MM.1S (cell line): Measurements from ENCODE around the gene MBD3L2.
"Not testable (repeated sequence)": the region's sequence is repeated elsewhere in the genome, so short reads cannot be mapped to it uniquely, and the experiment has no call there.

Experiments used
- CTCF ChIP-seq: fragments of 300-600 bp; sonication (generic); IDR thresholded peaks from 2 replicates; pipeline ENCODE4 v1.5.1; 2016; ENCODE audit warnings: antibody characterized with exemption, low read length, mixed read lengths
- EZH2phosphoT487 ChIP-seq: fragments of 300-600 bp; sonication (generic); IDR thresholded peaks from 2 replicates; pipeline ENCODE4 v1.6.1; 2018; ENCODE audit warnings: antibody characterized with exemption, low read length

GRCh38 chr19:7051421-7051820 is 2.3 kb downstream of the MBD3L2 start:
- not testable (repeated sequence) for TF ChIP-seq CTCF, EZH2phosphoT487
